GM19238 (cell line): Measurements from ENCODE around the gene RRP12.
A peak's percentile ranks its signal among the peaks of the same experiment; 100 is the strongest.

ENCODE experiments used
- DNase-seq: peaks from one replicate; pipeline ENCODE4 v3.0.0; 2011; ENCODE audit warnings: low spot score; ENCODE audit not compliant: insufficient read length

Gene RRP12

DNA sequence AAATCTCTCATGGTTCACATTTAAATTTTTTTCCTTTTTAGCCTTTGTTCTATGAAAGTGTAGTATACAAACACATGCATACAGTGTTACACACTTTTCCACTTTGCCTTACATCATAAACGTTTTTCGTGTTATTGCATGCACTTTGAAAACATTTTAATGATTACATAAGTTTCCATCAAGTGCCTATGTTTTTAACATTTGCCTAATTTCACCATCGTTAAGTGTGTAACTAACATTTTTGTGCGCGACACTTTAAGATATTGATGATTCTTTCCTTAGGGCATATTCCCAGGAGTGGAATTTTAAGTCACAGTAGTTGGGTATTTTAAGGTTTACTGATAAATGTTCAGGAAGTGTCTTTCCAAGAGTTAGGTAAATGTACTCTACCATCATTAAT is 65.1 kb downstream of the RRP12 start:
- DNase-seq, result no peak

DNA sequence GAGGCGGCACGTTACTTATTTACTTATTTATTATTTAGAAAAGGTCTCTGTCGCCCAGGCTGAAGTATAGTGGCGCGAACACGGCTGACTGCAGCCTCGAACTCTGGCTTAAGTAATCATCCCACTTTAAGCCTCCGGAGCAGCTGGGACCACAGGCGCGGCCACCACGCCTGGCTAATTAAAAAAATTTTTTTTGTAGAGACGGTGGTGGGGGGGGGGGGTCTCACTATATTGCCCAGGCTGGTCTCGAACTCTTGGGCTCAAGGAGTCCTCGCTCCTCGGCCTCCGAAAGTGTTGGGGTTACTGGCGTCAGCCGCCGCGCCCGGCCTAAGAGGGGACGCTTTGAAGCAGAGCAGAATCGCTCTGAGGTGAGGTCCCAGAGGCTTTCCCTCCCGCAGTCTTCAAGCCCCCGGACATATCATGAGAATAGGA is 65.9 kb downstream of the RRP12 start:
- no peak for DNase-seq

DNA sequence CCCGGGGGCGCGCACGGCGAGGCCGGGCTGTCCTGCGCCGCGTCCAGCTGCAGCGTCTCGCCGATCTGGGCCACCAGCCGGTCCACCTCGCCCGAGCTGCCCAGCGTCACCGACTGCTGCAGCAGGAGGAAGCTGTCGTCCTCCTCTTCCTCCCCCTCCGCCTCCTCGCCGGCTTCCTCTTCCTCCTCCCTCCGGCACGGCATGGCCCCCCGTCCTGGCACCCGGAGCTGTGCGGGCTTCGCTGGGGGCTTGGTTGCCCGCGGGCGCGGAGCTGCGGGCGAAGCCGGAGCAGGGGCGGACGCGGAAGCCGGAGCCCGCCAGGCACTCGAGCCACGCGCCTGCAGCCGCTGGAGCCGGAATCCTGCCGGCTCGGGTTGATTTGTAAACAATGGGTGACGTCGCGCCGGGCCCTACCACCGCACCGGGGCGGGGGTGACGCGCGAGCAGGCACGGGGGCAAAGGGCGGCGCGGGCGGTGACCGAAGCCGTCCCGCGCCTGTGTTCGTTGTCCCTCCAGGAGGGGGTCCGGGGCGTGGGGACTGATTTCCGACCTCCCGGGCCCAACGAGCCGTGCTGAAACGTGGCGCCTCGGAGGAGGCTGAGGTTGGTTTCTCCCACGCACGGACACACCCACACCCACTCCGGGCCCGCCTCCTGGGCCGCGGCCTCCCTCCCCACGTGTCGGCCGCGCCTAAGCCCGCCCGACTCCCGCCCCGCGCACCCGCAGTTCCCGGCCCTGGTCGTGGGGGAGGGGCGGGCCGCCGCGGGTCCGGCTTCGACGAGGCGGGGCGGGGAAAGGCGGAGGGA is 66.6 kb downstream of the RRP12 start, which contains the start of gene FRAT2:
Gene FRAT2, minus strand, starts transcription at position 360 of the 806 bp plus-strand sequence. Its CDS starts 157 bp downstream, at position 203.
- DNase-seq, result peak; percentile 92

DNA sequence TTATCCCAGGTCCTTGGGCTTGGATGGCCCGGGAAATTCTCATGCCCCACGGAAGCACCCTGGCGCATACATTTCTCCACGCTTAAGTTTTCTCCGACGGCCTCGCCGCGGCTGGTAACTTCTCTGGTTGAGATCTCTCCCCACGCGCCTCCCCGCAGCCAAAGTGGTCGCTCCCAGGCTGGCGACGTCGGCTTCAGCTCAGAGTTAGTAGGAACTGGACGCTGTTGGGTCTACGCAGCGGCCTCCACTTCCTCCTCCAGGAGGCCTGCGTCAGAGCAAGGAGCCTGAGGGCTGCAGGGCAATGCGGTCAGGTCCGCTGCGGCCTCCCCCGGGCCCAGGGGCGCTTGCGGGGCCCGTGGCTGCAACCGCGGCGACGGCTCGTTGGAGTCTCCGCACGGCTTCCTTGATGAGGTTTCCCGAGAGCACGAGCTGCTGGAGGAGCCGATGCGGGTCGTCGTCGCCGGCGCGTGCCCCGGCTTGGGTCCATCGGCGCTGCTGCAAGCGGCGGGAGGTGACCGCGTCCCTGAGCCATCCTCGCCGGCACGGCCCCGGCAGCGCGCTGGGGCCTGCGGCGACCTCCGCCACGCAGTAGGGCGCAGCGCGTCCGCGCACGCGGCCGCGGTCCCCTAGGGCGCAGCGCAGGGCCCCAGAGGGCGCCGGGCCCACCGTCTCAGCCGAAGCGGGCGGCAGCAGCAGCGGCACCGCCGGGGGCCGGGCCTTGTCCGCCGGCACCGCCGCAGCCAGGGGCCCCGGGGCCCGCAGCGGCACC is 67.4 kb downstream of the RRP12 start:
- peak; percentile 27 for DNase-seq

DNA sequence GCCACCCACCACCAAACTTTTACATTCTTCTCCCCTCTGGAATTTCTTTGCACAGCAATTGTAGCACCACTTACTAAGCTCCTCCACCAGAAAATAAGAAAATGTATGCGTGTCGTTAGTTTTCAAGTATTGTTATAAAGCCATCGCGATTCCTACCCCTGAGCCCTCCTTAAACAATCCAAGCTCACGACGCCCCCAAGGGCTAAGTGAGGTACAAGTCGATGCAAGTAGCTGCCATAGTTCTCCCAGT is 67.9 kb downstream of the RRP12 start:
- DNase-seq, result no peak

DNA sequence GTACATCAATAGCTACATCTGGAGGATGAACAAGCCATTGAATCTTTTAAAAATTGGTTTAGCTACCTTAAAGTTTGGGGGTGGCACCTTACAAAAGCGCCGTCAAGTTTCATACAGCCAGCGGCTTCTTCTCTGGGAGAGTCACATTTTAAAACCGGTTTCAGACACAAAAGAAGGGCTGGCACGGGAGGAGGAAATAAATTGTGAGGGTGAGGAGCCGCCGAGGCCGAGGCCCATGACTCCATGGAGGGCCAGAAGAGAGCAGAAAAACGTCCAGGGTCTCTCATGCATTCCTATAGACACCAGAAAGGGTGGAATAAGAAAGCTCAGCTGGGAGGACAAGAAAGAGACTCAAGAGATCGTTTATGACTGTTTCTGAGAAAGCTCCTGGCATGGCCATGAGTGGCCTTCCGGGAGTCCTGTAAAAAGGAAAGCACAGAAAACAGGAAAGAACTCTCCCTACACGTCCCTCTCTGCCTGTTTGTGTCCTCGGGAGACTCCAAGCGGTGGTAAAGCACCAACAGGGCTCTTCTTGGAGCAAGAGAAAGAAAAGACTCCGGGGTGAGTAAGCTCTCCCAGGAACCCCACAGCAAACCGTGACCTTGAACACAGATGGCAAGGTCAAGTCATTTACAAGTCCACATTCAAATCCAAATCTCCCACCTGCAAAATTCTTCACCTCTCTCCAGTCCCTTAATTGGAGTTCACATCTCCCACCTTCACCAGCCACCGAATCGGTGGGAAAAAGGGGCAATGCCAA is 68.4 kb downstream of the RRP12 start:
- no peak for DNase-seq

DNA sequence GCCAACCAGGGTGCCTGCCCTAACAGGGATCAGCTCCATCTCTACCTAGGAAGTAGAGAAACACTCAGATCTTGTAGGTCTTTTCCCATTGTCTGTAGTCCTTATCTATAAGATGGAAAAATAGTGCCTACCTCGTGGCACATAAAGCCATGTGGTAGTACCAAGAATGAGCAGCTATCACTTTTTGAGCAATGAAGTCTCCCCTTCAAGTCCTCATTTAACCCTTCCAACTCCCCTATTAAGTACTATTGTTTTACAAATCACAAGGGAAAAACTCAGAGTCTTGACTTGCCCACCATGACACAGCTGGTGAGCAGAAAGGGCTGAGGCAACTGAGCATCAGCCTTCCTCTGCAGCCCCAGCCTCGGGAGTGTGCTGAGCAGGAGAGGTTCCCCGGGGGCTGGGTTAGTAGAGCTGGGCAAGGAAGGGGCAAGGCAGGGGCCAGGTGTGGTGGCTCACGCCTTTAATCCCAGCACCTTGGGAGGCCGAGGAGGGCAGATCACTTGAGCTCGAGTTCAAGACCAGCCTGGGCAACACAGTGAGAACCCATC is 69.9 kb downstream of the RRP12 start:
- no peak for DNase-seq

DNA sequence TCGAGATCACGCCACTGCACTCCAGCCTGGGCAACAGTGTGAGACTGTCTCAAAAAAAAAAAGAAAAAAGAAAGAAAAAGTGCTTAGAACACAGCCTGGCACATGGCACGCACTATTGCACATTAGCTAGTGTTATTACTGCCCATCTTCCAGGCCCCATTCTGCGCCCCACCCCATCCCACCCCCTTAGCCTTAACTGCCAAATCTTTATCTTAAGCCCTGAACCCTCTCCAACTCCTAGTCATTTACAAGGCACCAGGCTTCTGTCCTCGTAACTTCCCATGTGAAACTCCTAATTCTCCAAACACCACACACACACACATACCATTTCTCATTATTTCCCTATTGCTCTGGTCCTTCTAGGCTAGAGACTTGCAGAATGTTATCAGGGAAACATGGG is 71.4 kb downstream of the RRP12 start:
- DNase-seq, result no peak

DNA sequence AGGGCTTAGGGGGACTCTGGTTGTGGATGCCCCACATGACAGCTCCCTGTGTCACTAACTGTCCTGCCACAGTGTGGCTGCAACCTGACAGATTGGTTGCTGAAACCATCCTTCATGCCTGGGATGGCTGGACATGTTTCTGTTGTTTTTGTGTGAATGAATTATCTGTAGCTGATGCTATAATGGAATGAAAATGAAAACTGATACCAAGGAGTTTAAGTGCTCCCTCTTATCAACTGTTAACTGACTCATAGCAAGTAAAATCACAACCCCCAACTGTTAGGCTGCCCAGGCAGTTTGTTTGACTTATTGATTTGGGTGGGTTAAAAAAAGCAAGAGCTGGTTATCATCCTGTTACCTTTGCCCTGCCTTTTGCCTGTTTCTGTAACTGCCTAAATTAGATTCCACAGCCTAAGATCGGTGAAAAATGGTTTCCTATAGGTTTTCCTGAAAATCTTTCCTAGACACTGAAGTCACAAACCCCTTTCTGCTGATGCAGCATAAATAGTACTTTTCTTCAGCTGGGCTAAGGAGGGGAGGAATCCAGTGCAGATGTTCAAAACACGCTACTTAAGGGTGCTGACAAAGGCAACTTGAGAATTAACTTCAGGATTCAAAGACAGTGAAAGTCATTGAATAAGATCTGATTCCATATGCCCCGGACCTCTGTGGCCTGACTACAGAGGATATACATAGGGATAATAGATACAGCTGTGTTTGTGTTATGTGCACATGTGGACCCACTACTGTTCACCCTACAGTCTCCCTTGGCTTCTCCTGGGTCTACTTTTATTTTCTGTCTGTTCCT is 72.3 kb downstream of the RRP12 start:
- DNase-seq, result no peak

DNA sequence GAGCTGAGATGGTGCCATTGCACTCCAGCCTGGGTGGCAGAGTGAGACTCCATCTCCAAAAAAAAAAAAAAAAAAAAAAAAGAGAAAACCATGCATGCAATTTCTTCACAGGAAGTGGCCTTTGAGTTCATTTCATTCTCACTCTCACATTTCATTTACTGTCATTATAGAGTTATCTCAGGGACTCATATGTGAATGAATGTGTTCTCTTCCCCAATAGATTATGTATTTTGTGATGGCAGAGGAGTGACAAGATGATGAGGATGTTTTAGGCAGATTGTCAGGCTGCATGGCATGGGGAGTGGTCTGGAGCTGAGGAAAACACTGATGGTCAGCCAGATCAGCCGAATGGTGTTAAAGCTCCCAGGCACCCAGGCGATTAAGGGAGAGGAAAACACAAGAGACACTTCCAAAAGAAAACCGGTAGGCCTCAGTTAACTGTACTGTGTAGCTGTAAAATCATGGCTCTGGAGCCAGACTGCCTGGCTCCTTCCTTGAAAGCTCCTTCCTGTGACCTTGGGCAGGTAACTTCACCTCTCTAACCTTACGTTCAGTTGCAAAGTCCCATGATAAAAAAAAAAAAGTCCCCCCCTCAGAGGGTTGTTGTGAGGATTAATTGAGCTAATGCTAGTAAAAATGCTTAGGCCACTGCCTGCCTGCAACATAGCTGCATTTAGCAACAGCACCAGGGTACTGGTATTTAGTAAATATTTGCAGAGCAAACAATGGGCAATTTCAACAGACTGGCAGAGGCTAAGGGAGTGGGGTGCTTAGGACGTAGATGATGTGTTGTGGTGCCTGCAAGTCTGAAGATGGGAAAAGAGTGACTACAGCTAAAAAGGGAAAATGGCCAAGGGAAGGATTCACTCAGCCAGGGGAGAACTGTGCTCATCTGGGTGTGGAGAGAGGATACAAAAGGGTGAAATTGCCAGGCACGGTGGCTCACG is 73.5 kb downstream of the RRP12 start:
- no peak for DNase-seq

DNA sequence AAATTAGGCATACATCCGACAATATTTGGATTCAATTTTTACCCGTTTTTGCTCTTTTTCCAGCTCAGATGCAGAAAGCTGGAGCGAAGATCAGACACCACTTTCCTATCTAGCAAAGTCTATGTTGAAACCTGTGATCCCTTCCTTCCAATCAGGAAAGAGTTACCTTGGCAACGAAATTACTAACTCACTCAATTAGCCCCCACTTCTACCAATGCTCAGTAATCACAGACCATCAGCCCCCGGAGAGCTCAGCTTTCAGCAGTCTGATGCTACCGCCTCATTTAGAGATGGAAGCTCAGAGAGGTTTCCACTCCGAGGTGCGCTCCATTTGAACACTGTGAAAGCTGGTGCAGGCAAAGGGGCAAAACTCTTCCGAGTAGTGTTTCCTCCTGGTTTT is 75.4 kb downstream of the RRP12 start:
- DNase-seq, result no peak

DNA sequence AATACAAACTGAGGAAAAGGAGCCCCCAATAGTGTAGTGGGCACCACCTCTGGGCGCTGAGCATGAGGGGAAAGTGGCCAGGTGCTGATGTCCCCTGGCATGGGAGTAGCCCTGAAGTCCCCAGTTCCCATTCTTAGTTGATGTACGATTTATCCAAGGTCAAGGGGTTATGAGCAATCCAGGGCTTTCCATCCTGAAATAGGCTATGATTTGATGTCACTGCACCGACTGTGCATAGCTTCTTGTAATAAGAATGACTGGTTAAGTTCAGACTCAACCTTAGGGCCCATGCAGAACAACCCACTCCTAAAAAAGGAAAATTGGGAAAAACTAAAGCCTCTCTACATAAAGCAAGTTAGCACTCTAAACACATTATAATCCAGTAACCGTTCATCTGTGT is 77.6 kb downstream of the RRP12 start:
- no peak for DNase-seq

DNA sequence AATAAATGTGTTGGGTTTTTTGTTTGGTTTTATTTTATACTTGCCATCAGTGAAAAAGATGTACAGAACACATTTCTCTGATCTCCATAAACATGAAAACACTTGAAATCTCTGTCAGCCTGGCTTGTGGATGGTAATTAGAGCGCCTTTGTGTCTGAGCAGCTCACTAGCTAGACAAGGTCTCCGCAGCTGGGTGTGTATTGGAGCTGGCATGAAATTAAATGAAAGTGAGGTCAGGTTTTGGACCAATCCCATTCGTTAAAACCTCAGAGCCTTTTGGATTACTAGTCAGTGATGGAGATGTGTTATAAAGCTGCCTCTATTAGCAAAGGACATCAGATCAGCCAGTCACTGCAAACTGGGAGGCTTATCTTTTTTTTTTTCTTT is 79.3 kb downstream of the RRP12 start:
- DNase-seq, result no peak

DNA sequence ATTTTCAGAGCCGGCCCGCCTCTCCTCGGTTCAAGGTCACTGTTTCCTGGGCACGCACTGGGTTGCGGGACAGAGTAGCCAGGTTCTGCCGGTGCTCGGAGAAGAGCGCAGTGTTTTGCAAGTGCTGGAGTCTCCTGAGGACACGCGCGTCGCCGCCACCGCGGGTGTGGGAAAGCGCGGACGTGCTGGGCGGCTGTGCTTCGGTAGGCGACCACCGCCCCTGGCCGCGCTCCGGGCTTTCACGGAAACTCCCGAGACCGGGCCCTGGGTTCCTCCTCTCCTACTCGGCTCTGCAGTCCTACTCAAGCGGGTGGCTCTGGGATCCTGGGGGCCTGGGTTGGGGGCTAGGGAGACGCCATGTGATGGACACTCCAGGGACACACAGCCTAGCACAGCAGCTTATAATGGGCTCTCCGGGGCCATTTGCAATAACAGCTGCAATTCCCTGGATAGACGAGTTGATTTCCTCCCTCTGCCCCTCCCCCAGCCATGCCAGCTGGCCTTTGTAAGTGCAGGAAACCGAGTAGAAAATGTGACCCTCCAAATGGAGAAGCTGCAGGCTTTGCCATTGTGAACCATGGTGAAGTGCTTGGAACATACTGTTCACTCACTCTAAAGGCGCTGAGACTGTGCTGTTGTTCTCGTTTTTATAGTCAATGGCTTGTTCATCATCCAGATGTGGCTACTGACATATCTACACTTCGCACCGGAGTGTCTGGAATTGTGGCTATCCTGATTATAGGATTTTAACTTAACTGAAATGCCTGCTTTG is 79.9 kb downstream of the RRP12 start:
- no peak for DNase-seq

DNA sequence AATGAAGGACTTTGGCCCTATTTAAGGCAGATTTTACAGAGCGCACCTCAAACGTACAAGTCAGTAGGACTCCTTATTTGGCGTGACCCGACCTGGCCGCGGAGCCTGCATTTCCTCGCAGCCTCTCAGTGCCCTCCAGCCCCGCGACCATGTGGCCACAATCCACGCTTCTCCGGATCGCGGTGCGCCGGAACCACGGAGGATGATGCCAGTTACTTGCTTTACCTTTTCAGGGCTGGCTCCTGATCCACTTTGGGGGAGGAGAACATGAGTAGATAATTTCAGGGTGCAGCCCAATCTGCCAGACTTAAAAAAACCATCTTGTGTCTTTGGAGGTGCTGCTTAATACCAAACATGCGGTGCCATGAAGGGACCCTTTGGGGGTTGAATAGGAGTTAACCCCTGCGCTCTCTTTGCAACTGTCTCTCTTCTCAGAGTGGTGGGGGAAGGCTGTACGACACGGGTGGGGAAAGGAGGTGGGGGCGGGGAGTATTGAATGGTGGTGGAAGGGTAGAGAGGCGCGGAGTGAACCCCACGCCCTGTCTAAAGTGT is 80.6 kb downstream of the RRP12 start:
- DNase-seq, result no peak

DNA sequence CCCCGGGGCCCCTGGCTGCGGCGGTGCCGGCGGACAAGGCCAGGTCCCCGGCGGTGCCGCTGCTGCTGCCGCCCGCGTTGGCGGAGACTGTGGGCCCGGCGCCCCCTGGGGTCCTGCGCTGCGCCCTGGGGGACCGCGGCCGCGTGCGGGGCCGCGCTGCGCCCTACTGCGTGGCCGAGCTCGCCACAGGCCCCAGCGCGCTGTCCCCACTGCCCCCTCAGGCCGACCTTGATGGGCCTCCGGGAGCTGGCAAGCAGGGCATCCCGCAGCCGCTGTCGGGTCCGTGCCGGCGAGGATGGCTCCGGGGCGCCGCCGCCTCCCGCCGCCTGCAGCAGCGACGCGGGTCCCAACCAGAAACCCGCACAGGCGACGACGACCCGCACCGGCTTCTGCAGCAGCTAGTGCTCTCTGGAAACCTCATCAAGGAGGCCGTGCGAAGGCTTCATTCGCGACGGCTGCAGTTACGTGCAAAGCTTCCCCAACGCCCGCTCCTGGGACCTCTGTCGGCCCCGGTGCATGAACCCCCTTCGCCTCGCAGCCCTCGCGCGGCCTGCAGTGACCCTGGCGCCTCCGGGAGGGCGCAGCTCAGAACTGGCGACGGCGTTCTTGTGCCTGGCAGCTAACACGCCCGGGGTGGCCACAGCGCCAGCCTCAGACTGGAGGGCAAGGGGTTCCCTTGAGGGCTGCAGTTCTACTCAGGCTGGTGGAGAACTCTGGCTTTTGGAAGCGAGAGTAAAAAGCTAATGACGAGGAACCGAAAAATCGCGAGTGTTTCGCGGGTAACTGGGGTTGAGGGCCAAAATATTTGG is 81.3 kb downstream of the RRP12 start:
- DNase-seq, result peak; percentile 29

DNA sequence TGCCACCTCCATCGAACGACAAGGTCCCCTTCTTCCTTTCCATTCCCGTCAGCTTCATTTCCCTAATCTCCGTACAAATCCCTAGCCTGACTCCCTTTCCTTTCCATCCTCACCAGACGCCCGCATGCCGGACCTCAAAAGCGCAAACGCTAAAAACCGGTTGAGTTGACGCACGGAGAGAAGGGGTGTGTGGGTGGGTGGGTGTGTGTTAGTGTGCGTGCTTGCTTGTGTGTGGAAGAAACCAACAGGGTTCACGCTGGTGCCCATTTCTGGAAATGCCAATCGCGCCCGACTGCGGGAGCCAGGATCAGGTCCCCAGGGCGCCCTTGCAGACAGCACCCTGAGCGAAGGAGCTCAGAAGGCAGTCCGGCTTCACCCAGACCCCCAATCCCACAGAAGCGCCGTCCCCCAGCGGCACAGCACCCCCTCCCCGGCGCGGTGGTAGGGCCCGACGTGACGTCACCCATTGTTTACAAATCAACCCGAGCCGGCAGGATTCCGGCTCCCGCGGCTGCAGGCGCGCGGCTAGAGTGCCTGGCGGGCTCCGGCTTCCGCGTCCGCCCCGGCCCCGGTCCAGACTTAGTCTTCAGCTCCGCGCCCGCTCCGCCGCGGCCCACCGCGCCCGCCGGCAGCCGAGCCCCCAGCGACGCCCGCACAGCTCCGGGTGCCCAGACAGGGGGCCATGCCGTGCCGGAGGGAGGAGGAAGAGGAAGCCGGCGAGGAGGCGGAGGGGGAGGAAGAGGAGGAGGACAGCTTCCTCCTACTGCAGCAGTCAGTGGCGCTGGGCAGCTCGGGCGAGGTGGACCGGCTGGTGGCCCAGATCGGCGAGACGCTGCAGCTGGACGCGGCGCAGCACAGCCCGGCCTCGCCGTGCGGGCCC is 82.1 kb downstream of the RRP12 start, which contains the start of gene FRAT1:
Gene FRAT1, plus strand, starts transcription at position 500 of the 880 bp plus-strand sequence. Its CDS starts 183 bp downstream, at position 683.
- DNase-seq, result peak; percentile 74
